HG02943 (cell line): Measurements from ENCODE around the gene PPP6R1.

Source experiments
- ATAC-seq: cut with Tn5 transposase; IDR thresholded peaks from one replicate; pipeline ENCODE4 v1.9.1; 2021; ENCODE audit warnings: mild to moderate bottlenecking, low read depth, moderate library complexity; ENCODE audit not compliant: unreplicated experiment

PPP6R1 gene

GRCh38 chr19:55262359-55262758 lies 3.5 kb upstream of the PPP6R1 start:
- ATAC-seq: no peak

GRCh38 chr19:55261671-55262126 lies 2.9 kb upstream of the PPP6R1 start:
- ATAC-seq: no peak

GRCh38 chr19:55259540-55260210 lies 858 bp upstream of the PPP6R1 start:
- ATAC-seq: no peak

GRCh38 chr19:55258476-55258827 lies 365 bp downstream of the PPP6R1 start:
- ATAC-seq: peak; percentile 14

GRCh38 chr19:55257461-55258420 lies 1.1 kb downstream of the PPP6R1 start:
- no peak for ATAC-seq

- no peak for ATAC-seq
Measured at GRCh38 chr19:55256562-55257460, 2.0 kb downstream of the PPP6R1 start.

- ATAC-seq: no peak
Measured at GRCh38 chr19:55255618-55256423, 3.0 kb downstream of the PPP6R1 start.

GRCh38 chr19:55254625-55254977 lies 4.2 kb downstream of the PPP6R1 start:
- ATAC-seq: no peak

- peak; percentile 30 for ATAC-seq
Measured at GRCh38 chr19:55253842-55254624, 4.8 kb downstream of the PPP6R1 start.

- ATAC-seq: no peak
Measured at GRCh38 chr19:55252760-55253663, 5.8 kb downstream of the PPP6R1 start.

- ATAC-seq: no peak
Measured at GRCh38 chr19:55251341-55252081, 7.3 kb downstream of the PPP6R1 start.

- ATAC-seq: no peak
Measured at GRCh38 chr19:55250262-55251036, 8.4 kb downstream of the PPP6R1 start.

GRCh38 chr19:55249841-55250240 lies 9.0 kb downstream of the PPP6R1 start:
- no peak for ATAC-seq

GRCh38 chr19:55248704-55249103 lies 10.1 kb downstream of the PPP6R1 start:
- ATAC-seq: no peak

GRCh38 chr19:55248166-55248675 lies 10.6 kb downstream of the PPP6R1 start:
- ATAC-seq: no peak

- no peak for ATAC-seq
Measured at GRCh38 chr19:55247621-55248099, 11.2 kb downstream of the PPP6R1 start.
